AG04449 (cell line): ENCODE data around the gene LRRC9.
"Not testable (repeated sequence)": the region's sequence is repeated elsewhere in the genome, so short reads cannot be mapped to it uniquely, and the experiment has no call there.

Experiments used
- CTCF ChIA-PET: fragments of 350-600 bp; formaldehyde crosslinking; extraction: SDS; loops from one replicate; lab custom pipeline; 2021; ENCODE audit warnings: antibody characterized with exemption; lab: Yijun Ruan, JAX
- POLR2A ChIA-PET: fragments of 400-600, 350-600 bp; formaldehyde crosslinking; extraction: SDS; loops from one replicate; lab custom pipeline; 2020; ENCODE audit warnings: antibody characterized with exemption, inconsistent platforms; lab: Yijun Ruan, JAX
- DNase-seq: peaks from one replicate; pipeline ENCODE4 v3.0.0-alpha.2; 2010; ENCODE audit warnings: low read depth, low spot score
- H3K4me3 ChIP-seq: 2 replicates; pipeline ENCODE4 v1.5.1; 2011; ENCODE audit warnings: low read depth, mild to moderate bottlenecking, control low read depth, low read length
- CTCF ChIP-seq: IDR thresholded peaks from one replicate; pipeline ENCODE4 v1.5.1; 2011; ENCODE audit warnings: mild to moderate bottlenecking, moderate library complexity, low read length, control low read depth, inconsistent platforms; ENCODE audit not compliant: insufficient read depth; ENCODE audit errors: missing control alignments

LRRC9 gene

GRCh38 chr14:60021619-60022018, 101.7 kb downstream of the LRRC9 start:
- TF ChIP-seq CTCF, result no peak
- CTCF ChIA-PET, result no interaction called here

GRCh38 chr14:60025571-60025970, 105.6 kb downstream of the LRRC9 start:
- H3K4me3 ChIP-seq, result no peak overlapping the region
- ChIA-PET POLR2A (no interaction called here), CTCF (interaction anchor here (2.1 kb wide), 1 partner anchor 61 kb away, joined by 5 read pairs; no protein-coding TSS in a partner anchor)
- TF ChIP-seq CTCF, result no peak
- DNase-seq, result no peak

More at GRCh38 chr14:60021619-60022018, 101.7 kb downstream of the LRRC9 start:
- POLR2A ChIA-PET, result no interaction called here
- DNase-seq, result no peak
- no peak overlapping the region for H3K4me3 ChIP-seq

- CTCF ChIA-PET, result no interaction called here
- POLR2A ChIA-PET, result no interaction called here
- no peak for TF ChIP-seq CTCF
- DNase-seq, result no peak
- H3K4me3 ChIP-seq, result no peak overlapping the region
Measured at GRCh38 chr14:60035177-60035576, 115.2 kb downstream of the LRRC9 start.

GRCh38 chr14:60047976-60048375, 128.0 kb downstream of the LRRC9 start:
- CTCF ChIA-PET, H3K4me3 ChIP-seq, POLR2A ChIA-PET, DNase-seq: not testable (repeated sequence)

- CTCF ChIA-PET, result interaction anchor here (1.3 to 2.7 kb wide), 3 partner anchors 87 to 133 kb away, joined by 4 to 10 read pairs (median 5); no protein-coding TSS in a partner anchor
- no peak for TF ChIP-seq CTCF
Measured at GRCh38 chr14:60051721-60052221, 131.8 kb downstream of the LRRC9 start.

GRCh38 chr14:60058087-60058486, 138.1 kb downstream of the LRRC9 start:
- CTCF ChIA-PET, result interaction anchor here (1.7 to 1.8 kb wide), 2 partner anchors 94 to 127 kb away, joined by 9 read pairs; no protein-coding TSS in a partner anchor
- POLR2A ChIA-PET, result no interaction called here
- H3K4me3 ChIP-seq, result no peak overlapping the region
- TF ChIP-seq CTCF, result no peak
- DNase-seq, result no peak

More at GRCh38 chr14:60051721-60052221, 131.8 kb downstream of the LRRC9 start:
- H3K4me3 ChIP-seq, result no peak overlapping the region
- no peak for DNase-seq
- POLR2A ChIA-PET, result no interaction called here

GRCh38 chr14:60061371-60061770, 141.4 kb downstream of the LRRC9 start:
- no peak for DNase-seq
- POLR2A ChIA-PET, result no interaction called here
- no peak for TF ChIP-seq CTCF
- CTCF ChIA-PET, result interaction anchor here (0.9 to 2.5 kb wide), 4 partner anchors 20 to 143 kb away, joined by 3 to 42 read pairs (median 6); no protein-coding TSS in a partner anchor
- H3K4me3 ChIP-seq, result no peak overlapping the region
